Tibial nerve (tissue), 4 donors: Measurements from ENCODE around the gene MOV10L1. TPM values are rescaled to one million over a fixed set of nuclear protein-coding genes. Genes with fewer than 3 reads are reported as not detected.

ENCODE experiments used
- DNase-seq, 2 donors: peaks; one replicate each; pipeline ENCODE4 v3.0.0-alpha.2; 2019; ENCODE audit warnings: low spot score in 2 of 2
- H3K27ac ChIP-seq, 4 donors: fragments of 200-600 bp; sonication (generic) in 3 of 4; one replicate each; pipeline ENCODE4 v1.5.1; 2017 to 2019; ENCODE audit warnings: mild to moderate bottlenecking in 1 of 4
- H3K27me3 ChIP-seq, 2 donors: fragments of 200-600 bp; sonication (generic) in 1 of 2; one replicate each; pipeline versions ENCODE4 v1.5.1 to v1.6.0; 2017 to 2019
- H3K36me3 ChIP-seq, 3 donors: fragments of 200-600 bp; sonication (generic); one replicate each; pipeline ENCODE4 v1.5.1; 2018 to 2019
- H3K4me1 ChIP-seq, 4 donors: fragments of 200-600 bp; sonication (generic) in 3 of 4; one replicate each; pipeline ENCODE4 v1.5.1; 2017 to 2019
- H3K4me3 ChIP-seq, 4 donors: fragments of 200-600 bp; sonication (generic) in 3 of 4; one replicate each; pipeline ENCODE4 v1.5.1; 2017 to 2019; ENCODE audit warnings: mild to moderate bottlenecking in 1 of 4, moderate library complexity in 1 of 4
- H3K9me3 ChIP-seq, 4 donors: fragments of 200-600 bp; sonication (generic) in 3 of 4; one replicate each; pipeline ENCODE4 v1.5.1; 2017 to 2019
- CTCF ChIP-seq, 5 experiments: fragments of 200-600 bp in 3 of 5; fragments of 450-650 bp in 2 of 5; sonication (generic) in 3 of 5; IDR thresholded peaks; one replicate each; pipeline ENCODE4 v1.5.1; 2016 to 2019; ENCODE audit warnings: antibody characterized with exemption in 5 of 5, mild to moderate bottlenecking in 3 of 5, moderate library complexity in 2 of 5
- EP300 ChIP-seq, 2 donors: sonication (generic); formaldehyde crosslinking; IDR thresholded peaks; one replicate each; pipeline ENCODE4 v1.6.1; 2017; ENCODE audit warnings: antibody characterized with exemption in 2 of 2, mild to moderate bottlenecking in 1 of 2
- POLR2A ChIP-seq, 2 donors: fragments of 450-650 bp; IDR thresholded peaks; one replicate each; pipeline ENCODE4 v1.6.1; 2017; ENCODE audit warnings: antibody characterized with exemption in 2 of 2, mild to moderate bottlenecking in 2 of 2, moderate library complexity in 2 of 2
- WGBS, 2 donors: methylation state at CpG; one replicate each; pipeline ENCODE4 v1.1.5; 2018; 5-methylcytosine and 5-hydroxymethylcytosine counted together
- total RNA-seq, 4 donors: library from RNA; depleted of rRNA; stranded (reverse); fragments of >200 nt; gene quantifications; one replicate each; pipeline ENCODE4 v1.1.0, GENCODE V29; 2016

The MOV10L1 gene
- total RNA-seq, 4 donors from 2014 or later = 1.0 to 3.7 (median 2.6) TPM

GRCh38 chr22:50068096-50068495, 21.7 kb upstream of the MOV10L1 start:
- TF ChIP-seq POLR2A (IDR thresholded peaks at IDR 0.05) = no peak
- TF ChIP-seq CTCF (IDR thresholded peaks at IDR 0.05) = no peak
- TF ChIP-seq EP300 (IDR thresholded peaks at IDR 0.05) = no peak
- 77 to 82% methylated on average over 5 to 11 of the region's 11 CpGs for WGBS, 2 donors
- no peaks in the 10 kb centered on the region for H3K4me1 ChIP-seq
- no peak overlapping the region for H3K4me3 ChIP-seq
- no peak overlapping the region for H3K27ac ChIP-seq
- no peaks in the 10 kb centered on the region for H3K9me3 ChIP-seq
- no peak for DNase-seq
- H3K36me3 ChIP-seq = no peaks in the 10 kb centered on the region
- H3K27me3 ChIP-seq = peaks cover 0 to 12% of the 10 kb centered on the region in 2 donors

- Histone ChIP-seq H3K27ac (no peak overlapping the region), H3K4me3 (no peak overlapping the region), H3K4me1 (no peaks in the 10 kb centered on the region), H3K27me3 (peaks cover 0 to 9% of the 10 kb centered on the region in 2 donors), H3K36me3 (no peaks in the 10 kb centered on the region), H3K9me3 (no peaks in the 10 kb centered on the region)
- TF ChIP-seq CTCF (IDR thresholded peaks at IDR 0.05) (no peak), POLR2A (IDR thresholded peaks at IDR 0.05) (no peak), EP300 (IDR thresholded peaks at IDR 0.05) (no peak)
- whole genome bisulfite sequencing, 2 donors = 62 to 73% methylated on average over 8 of the region's 8 CpGs
- no peak for DNase-seq
These were observed 19.4 kb upstream of the MOV10L1 start for GRCh38 chr22:50070366-50070765.

GRCh38 chr22:50071432-50072166, 18.2 kb upstream of the MOV10L1 start:
- peaks cover 0 to 7% of the 10 kb centered on the region in 2 donors for H3K27me3 ChIP-seq
- TF ChIP-seq EP300 (IDR thresholded peaks at IDR 0.05) = no peak
- no peak for TF ChIP-seq CTCF (IDR thresholded peaks at IDR 0.05)
- no peak for TF ChIP-seq POLR2A (IDR thresholded peaks at IDR 0.05)
- no peaks in the 10 kb centered on the region for H3K9me3 ChIP-seq
- no peak for DNase-seq
- H3K36me3 ChIP-seq = no peaks in the 10 kb centered on the region
- H3K4me3 ChIP-seq = no peak overlapping the region
- WGBS, 2 donors = 87 to 88% methylated on average over 14 of the region's 14 CpGs
- no peak overlapping the region for H3K27ac ChIP-seq
- no peaks in the 10 kb centered on the region for H3K4me1 ChIP-seq

GRCh38 chr22:50072167-50072555, 17.6 kb upstream of the MOV10L1 start:
- H3K27ac ChIP-seq = no peak overlapping the region
- H3K4me3 ChIP-seq = no peak overlapping the region
- no peak for DNase-seq
- TF ChIP-seq POLR2A (IDR thresholded peaks at IDR 0.05) = no peak
- no peak for TF ChIP-seq EP300 (IDR thresholded peaks at IDR 0.05)
- TF ChIP-seq CTCF (IDR thresholded peaks at IDR 0.05) = no peak
- WGBS, 2 donors = 89 to 90% methylated on average over 6 to 8 of the region's 9 CpGs
- no peaks in the 10 kb centered on the region for H3K4me1 ChIP-seq
- no peaks in the 10 kb centered on the region for H3K9me3 ChIP-seq
- peaks cover 0 to 7% of the 10 kb centered on the region in 2 donors for H3K27me3 ChIP-seq
- H3K36me3 ChIP-seq = no peaks in the 10 kb centered on the region

GRCh38 chr22:50072714-50073538, 16.9 kb upstream of the MOV10L1 start:
- TF ChIP-seq EP300 (IDR thresholded peaks at IDR 0.05) = no peak
- TF ChIP-seq CTCF (IDR thresholded peaks at IDR 0.05) = no peak
- TF ChIP-seq POLR2A (IDR thresholded peaks at IDR 0.05) = no peak
- Histone ChIP-seq H3K27me3 (peaks cover 0 to 5% of the 10 kb centered on the region in 2 donors), H3K36me3 (no peaks in the 10 kb centered on the region), H3K9me3 (no peaks in the 10 kb centered on the region), H3K4me1 (no peaks in the 10 kb centered on the region), H3K27ac (no peak overlapping the region), H3K4me3 (no peak overlapping the region)
- DNase-seq = no peak
- 85 to 86% methylated on average over 16 to 28 of the region's 28 CpGs for WGBS, 2 donors
